GM10248 (cell line): Measurements from ENCODE around the gene RAB3GAP2.
"Not testable (repeated sequence)": the region's sequence is repeated elsewhere in the genome, so short reads cannot be mapped to it uniquely, and the experiment has no call there.

Experiments used
- CTCF ChIA-PET: fragments of 300-600 bp; sonication (Branson Sonifier 250); formaldehyde crosslinking; extraction: SDS; loops from one replicate; lab custom pipeline; 2021; ENCODE audit warnings: antibody characterized with exemption; lab: Yijun Ruan, JAX
- POLR2A ChIA-PET: fragments of 350-650 bp; sonication (Branson Sonifier 250); formaldehyde crosslinking; extraction: SDS; loops from one replicate; lab custom pipeline; 2020; ENCODE audit warnings: antibody characterized with exemption; lab: Yijun Ruan, JAX
- DNase-seq: peaks from one replicate; pipeline ENCODE4 v3.0.0; 2012; ENCODE audit errors: extremely low spot score
- CTCF ChIP-seq: IDR thresholded peaks from 2 replicates; pipeline ENCODE4 v1.5.1; 2012; ENCODE audit warnings: mild to moderate bottlenecking, low read depth; ENCODE audit errors: extremely low read depth, missing control alignments, control extremely low read depth

Gene RAB3GAP2

GRCh38 chr1:220217383-220217988 is 54.8 kb downstream of the RAB3GAP2 start:
- DNase-seq = no peak
- TF ChIP-seq CTCF = peak; percentile 48
- CTCF ChIA-PET = interaction anchor here (0.8 to 6.2 kb wide), 11 partner anchors 8 to 559 kb away, joined by 3 to 75 read pairs (median 6); no protein-coding TSS in a partner anchor
- POLR2A ChIA-PET = no interaction called here

GRCh38 chr1:220213382-220213983 is 58.8 kb downstream of the RAB3GAP2 start:
- TF ChIP-seq CTCF = no peak
- ChIA-PET CTCF (no interaction called here), POLR2A (no interaction called here)
- no peak for DNase-seq

- DNase-seq = no peak
- ChIA-PET CTCF (interaction anchor here (1.0 to 4.2 kb wide), 2 partner anchors 11 to 194 kb away, joined by 3 to 36 read pairs; no protein-coding TSS in a partner anchor), POLR2A (no interaction called here)
- no peak for TF ChIP-seq CTCF
Observed at GRCh38 chr1:220207411-220207810, 64.8 kb downstream of the RAB3GAP2 start.

- POLR2A ChIA-PET, DNase-seq: not testable (repeated sequence)
- CTCF ChIA-PET = interaction anchor here (0.9 to 1.4 kb wide), 2 partner anchors 14 to 42 kb away, joined by 3 to 4 read pairs; no protein-coding TSS in a partner anchor
Observed at GRCh38 chr1:220204758-220205157, 67.5 kb downstream of the RAB3GAP2 start.

GRCh38 chr1:220203816-220204215 is 68.4 kb downstream of the RAB3GAP2 start:
- TF ChIP-seq CTCF = no peak
- no peak for DNase-seq
- POLR2A ChIA-PET = no interaction called here
- CTCF ChIA-PET = interaction anchor here (1.0 kb wide), 1 partner anchor 13 kb away, joined by 3 read pairs; no protein-coding TSS in a partner anchor

- POLR2A ChIA-PET = interaction anchor here (0.6 kb wide), 1 partner anchor 358 kb away, joined by 6 read pairs; no protein-coding TSS in a partner anchor
- no peak for DNase-seq
- TF ChIP-seq CTCF = no peak
Observed at GRCh38 chr1:220198186-220199005, 73.9 kb downstream of the RAB3GAP2 start.

More at GRCh38 chr1:220198186-220199005, 73.9 kb downstream of the RAB3GAP2 start:
- CTCF ChIA-PET = interaction anchor here (1.3 to 1.5 kb wide), 2 partner anchors 10 to 11 kb away, joined by 4 to 9 read pairs; no protein-coding TSS in a partner anchor
